NCI-H1694 treated with DMSO at 0.1 percent for 48 hours (cell line): ENCODE measurements around the gene CAMSAP1.

Experiments used
- DNase-seq: peaks from one replicate; lab custom pipeline; 2025; lab: John Stamatoyannopoulos, UW

CAMSAP1 gene

DNA sequence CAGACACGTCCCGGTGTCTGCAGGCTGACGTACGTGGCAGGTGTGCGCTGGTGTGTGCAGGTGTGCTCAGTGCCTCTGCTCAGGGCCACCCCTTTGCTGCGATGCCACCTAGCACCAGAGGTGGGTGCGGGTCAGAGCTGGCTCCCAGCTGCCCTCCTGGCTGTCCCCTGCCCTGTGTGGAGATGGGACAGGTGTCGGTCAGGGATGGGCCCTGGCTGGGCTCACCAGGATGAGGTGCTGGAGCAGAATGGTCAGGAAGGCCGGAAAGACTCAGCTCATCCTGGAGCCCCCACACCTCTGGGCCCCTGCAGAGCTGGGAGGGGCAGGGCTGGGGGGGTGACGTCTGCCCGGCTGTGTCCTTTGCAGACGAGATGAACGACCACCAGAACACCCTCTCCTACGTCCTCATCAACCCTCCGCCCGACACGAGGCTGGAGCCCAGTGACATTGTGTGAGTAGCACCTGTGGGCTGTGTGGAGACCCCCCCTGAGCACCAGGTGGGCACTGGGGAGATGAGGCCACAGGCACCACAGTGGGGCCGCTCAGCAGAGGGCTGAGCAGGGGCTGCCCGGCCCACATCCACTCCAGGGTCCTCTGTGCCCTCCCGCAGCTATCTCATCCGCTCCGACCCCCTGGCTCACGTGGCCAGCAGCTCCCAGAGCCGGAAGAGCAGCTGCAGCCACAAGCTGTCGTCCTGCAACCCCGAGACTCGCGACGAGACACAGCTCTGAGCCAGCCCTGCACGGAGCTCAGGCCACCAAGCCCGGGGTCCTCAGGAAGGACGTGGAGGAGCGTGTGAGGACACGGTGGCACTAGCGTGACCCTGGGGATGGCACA is 115.7 kb downstream of the CAMSAP1 start:
- peak; percentile 2 for DNase-seq

DNA sequence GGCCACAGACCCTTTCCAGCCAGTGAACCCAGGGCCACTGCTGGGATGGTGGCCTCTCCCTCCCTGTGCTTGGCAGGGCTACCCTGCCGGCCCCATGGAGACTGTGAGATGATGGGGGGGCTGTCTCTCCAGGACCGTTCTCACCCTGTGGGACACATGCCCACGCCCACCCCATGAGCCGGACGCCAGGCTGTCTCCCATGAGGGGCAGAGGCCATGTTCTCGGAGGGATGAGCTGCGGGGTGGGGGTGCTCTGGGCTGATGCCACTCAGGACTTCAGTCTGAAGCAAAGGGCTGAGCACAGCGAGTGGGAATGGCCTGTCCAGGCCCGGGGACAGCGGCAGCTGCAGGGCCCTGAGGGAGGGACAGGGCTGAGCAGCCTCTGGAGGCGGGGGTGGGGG is 116.5 kb downstream of the CAMSAP1 start:
- no peak for DNase-seq

DNA sequence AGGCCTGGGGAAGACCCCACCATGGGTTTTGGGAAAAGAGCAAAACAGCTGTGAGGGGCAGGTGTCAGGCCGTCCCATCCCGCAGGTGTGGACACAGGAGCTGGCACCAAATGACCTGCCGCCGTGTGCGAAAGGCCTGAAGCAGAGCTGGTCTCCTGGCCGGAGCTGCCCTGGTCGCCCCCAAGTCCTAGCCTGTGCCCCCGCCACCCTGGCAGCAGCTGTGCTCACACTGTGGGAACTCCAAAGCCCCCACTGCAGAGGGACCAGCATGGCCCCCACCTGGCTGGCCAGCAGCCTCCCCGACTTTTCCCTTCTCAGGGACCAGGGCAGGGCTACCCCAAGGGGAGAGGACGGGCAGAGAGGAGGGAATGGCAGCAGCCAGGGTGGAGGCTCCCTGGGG is 117.0 kb downstream of the CAMSAP1 start:
- no peak for DNase-seq

DNA sequence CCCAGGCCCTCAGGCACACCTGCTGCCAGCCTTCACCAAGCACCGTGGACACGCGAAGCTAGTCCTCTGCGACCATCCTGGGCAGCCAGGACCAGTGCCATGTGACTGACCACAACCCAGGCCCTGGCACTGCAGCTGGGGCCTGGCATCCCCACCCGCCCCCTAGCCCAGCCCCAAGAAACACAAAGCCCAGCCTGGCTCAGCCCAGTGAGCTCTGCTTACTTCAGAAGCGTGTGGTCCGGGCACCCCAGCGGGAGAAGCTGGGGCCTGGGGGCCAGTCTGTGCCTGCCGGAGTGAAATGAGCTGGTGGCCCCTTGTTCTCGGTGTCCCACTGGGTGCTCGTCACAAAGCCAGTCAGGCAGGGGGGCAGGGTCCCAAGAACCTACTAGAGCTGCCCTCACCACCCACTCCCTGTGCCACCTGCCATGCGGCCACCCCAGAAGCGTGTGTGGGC is 117.5 kb downstream of the CAMSAP1 start:
- DNase-seq: no peak

DNA sequence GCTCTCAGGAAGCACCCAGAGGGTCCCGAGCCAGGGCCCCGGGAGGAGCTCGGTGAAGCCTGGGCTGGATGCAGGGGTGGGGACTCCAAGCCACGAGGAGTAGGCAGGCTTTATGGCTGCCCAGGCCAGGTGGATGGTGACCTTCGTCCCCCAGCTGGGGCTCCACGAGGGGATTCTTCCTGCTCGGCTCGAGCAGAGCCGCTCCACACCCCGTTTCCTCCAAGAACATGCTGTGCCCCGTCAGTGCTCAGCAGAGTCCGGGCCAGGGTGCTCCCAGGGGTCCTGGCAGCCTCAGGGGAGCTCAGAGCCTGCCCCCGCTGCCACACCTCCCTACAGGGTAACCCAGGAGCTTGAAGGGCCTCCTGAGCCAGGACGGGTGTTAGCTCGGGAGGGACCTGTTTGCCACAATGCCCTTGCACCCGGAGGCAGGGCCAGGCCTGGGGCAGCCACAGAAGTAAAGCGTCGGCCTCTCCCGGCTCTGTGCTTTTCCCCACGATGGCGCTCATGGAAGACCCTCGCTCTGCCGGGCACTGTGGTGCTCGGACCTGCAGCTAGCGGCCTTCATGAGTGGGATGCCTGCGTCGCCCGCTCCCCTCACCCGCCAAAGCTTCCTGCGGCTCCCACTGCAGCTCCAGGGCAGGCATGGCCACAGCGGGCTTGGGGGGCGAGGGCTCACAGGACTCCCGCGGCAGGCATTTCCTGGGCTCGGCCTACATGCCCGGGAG is 118.6 kb downstream of the CAMSAP1 start:
- no peak for DNase-seq

DNA sequence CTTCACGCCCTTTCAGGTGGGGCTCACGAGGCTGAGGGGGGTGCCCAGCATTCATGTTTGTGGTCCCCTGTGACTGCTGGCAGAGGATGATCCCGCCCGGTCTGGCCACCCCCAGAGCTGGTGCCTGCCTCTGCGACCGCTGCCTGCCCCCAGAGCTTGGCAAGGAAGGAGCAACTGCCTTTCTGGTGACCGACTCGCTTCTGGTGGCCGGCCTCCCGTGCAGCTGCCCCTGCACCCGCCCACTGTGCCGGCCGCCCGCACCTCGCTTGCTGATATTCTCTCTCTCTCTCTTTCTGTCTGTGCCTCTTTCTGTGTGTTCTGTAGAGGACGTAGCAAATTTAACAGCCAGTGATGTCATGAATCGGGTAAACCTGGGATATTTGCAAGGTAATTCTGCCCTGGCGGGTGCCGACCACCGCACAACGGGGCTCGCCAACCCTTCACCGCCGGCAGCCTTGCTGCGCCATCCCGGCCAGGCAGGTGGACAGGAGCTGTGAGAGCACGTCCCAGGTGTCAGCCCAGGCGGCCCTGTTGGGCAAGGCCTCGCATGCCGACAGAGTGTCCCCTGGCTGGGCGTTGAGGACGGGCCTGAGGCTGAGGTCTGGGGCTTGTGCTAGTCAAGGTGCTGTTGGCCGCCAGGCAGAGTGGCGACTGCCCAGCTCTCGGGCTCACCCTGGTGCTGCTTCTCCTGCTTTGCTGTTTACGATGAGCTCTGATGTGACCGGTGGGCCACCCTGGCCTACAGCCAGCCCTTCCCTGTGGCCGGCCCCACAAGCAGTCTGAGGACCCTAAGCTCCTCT is 119.4 kb downstream of the CAMSAP1 start:
- no peak for DNase-seq

DNA sequence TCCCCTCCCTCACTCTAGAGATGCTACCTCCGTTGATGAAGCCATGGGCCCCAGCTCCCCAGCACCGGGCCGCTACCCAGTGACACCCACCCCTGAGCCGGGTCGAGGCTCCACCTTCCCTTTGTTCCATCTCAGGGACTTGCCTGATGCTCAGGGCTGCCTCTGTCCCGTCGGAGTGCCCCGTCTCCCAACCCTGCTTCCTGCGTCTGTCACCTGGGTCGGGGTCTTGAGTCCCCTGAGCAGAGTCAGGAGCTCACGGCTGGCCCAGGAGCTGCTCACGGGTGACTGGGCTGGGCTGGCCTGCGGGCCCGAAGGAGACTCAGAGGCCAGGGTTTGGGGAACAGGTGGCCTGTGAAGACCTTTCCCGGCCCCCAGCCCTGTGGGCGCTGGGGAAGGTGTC is 120.0 kb downstream of the CAMSAP1 start:
- no peak for DNase-seq

DNA sequence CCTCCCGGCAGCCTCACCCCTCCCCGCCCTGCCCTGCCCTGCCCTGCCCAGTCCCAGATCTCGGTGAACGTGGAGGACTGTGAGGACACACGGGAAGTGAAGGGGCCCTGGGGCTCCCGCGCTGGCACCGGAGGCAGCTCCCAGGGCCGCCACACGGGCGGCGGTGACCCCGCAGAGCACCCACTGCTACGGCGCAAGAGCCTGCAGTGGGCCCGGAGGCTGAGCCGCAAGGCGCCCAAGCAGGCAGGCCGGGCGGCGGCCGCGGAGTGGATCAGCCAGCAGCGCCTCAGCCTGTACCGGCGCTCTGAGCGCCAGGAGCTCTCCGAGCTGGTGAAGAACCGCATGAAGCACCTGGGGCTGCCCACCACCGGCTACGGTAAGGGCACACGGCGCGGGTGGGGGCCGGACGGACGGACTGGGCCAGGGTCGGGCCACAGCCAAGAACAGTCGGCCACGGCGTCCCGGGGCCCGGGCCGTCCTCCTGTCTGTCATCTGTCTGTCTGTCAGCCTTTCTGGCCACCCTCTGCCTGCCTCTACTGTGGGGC is 121.1 kb downstream of the CAMSAP1 start:
- no peak for DNase-seq

DNA sequence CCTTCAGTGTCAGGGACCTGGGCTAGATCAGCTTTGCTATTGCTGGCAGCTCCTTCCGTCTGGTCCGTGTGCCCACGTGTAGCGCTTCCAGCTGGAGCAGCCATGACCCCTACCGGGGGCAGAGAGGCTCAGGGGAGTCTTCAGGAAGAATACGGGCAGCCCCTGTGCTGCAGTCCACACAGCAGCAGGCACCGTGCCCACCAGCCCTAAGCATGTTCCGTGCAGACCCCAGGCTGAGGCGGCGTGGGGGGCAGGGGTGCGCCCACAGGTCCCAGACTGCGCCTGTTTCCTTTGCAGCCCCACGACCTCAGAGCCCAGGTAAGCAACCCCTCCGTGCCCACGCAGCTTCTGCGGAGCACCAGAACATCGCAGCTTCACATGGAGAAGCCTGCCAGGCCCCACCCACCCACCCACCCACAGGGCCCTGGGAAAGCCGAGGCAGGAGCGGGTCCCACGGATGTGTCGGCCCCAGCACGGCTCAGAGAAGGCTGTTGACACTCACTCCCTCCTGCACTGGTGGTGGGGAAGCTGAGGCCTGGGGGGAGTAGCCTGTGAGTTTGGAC is 122.3 kb downstream of the CAMSAP1 start:
- DNase-seq: no peak

DNA sequence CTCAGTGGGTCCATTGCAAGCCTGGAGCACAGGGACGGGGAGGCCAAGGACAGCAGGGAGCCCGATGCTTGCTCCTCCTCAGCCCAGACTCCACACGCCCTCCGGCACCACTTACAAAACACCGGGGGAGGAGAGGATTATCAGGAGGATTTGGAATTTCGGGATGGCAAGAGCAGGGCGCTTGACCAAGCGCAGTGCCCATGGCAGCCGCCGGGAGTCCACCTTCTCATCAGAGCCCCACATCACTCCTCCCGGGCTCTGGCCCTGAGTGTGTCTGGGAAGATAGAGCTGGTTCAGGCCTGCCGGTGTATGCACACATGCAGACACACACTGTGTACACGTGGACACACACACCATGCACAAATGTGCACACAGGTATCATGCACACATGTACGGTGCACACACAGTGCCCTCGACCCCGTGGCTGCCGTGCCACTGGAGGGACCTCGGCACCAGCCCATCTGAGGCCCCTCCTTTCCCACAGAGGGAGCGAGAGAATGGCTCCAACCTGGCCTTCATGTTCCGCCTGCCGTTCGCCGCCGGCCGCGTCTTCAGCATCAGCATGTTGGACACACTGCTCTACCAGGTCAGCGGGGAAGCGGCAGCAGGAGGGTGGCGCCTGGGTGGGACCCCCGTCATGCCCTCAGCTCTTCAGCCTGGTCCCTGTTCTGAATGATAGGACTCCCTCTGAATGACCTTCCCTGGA is 123.7 kb downstream of the CAMSAP1 start:
- DNase-seq: no peak

DNA sequence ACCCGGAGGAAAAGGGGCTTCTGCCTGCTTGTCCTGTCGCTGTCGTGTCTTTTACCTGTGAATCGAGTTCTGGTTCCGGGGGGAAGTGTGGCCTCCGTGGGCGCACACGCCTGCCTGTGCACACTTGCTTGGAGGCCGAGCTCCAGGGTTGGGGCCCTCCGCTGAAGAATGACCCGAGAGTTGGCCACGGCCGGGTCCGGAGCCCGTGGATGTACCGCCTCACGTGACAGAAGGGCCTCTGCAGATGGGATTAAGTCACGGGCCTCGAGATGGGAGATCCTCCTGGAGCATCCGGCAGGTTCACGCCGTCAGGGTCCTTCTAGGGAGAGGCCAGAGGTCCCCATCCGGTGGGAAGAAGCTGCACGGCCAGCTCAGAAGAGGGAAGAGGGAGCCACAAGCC is 124.4 kb downstream of the CAMSAP1 start:
- DNase-seq: no peak

DNA sequence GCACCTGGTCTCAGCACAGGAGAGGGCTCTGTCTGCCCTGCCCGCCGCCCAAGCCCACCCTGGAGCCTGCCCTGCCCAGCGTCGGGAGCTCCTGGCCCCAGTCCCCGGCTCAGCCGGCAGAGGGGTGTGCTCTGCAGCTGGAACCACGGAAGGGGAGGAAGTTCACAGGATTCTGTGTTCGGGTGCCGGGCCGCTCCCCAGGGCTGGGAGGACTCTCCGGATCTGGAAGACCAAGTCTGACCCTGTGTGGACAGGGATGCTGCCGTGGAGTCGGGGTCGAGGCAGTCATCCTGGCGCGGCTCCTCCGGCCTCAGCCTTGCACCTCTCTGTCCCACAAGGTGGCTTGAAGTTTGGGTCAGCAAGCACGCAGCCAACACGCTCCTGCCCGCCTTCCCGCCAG is 126.7 kb downstream of the CAMSAP1 start:
- no peak for DNase-seq

DNA sequence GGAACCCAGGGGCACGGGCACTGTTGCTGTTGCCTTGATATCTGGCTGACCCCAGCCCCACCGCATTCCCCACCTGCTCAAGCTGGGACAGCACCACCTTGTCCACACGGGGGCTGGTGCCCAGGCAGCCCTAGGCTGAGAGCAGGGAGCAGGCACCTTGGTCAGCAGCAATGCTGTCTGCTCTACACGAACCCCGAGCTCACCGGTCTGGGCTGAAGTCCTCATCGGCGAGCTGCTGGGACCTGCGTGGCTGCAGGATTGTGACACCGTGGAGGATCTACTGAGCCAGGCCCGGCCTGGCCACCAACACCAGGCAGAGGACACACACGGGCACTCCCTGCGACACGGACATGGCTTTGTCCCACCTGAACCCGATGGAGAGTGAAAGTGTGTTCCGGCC is 127.3 kb downstream of the CAMSAP1 start:
- no peak for DNase-seq

DNA sequence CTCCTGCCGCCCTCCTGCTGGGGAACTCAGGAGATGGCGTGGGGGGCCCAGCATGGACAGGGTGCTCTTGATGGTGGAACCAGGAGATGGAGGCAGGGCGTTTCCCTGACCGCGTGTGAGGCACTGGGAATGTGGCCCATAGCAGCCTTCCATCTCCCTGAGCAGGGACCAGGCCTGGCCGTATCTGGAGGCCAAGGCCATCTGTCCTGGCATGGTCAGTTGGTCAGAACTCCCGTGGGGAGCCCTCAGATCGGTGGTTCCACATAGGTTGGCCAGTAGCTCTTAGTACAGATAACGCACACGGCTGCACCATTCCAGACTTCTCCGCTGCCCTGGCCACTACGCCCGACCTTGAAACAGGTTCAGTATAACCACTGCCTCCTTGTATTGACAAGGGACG is 127.8 kb downstream of the CAMSAP1 start:
- no peak for DNase-seq

DNA sequence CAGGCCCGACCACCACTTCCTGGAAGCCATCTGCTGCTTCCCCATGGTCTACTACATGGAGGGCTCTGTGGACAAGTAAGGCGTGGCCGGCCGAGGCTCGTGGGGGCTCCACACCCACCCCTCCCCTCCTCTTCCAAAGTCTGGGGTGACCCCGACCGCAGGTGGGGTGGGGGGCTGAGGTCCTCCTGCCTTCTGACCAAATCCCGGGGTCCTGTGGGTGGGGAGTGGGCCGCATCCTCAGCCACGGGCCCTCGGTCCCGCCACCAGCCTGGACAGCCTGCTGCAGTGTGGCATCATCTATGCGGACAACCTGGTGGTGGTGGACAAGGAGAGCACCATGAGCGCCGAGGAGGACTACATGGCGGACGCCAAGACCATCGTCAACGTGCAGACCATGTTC is 128.9 kb downstream of the CAMSAP1 start:
- no peak for DNase-seq

DNA sequence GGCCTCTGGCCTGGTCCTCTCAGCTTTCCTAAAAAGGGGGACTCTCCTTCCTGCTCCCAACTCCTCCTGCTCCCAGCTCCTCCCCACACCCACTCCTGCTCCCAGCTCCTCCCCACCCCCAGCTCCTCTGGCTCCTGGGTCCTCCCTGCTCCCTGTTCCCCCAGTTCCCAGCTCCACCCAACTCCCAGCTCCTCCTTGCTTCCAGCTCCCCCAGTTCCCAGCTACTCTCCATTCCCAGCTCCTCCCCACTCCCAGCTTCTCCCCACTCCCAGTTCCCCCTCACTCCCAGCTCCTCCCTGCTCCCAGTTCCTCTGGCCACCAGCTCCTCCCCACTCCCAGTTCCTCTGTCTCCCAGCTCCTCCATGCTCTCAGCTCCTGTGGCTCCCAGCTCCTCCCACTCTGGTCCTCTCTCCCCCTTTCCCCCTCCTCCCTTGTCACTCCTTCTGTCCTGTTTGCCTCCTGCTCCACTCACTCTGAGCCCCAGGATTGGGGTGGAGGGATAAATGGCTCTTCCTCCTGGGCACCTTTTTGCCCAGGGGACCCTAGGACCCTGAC is 129.6 kb downstream of the CAMSAP1 start:
- no peak for DNase-seq

DNA sequence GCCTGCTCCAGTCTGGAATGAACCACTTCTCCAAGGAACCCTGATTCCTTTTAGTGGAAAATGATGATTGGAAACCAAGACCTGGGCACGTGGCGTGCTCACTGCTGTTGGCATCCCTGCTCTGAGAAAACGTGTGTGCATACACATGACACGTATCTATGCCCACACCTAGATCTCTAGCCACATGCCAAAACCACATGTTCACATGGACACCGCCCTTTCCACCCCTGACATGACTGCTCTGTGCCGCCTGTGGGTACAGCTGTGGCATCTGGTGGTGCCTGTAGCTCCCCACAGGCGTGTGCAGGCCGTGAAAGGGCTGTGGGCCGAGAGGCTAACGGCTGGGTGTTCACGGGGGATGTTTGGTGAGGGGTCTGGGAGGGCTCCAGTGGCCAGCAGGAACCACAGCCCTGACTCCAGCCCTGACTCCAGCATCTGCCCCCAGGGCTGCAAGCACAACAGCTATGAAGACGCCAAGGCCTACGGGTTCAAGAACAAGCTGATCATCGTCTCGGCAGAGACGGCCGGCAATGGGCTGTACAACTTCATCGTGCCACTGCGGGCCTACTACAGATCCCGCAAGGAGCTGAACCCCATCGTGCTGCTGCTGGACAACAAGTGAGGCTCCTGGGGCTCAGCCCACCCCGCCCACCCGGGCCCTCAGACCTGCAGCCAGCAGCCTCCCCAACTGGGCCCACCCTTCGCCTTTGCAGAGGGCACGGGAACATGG is 130.3 kb downstream of the CAMSAP1 start:
- no peak for DNase-seq

DNA sequence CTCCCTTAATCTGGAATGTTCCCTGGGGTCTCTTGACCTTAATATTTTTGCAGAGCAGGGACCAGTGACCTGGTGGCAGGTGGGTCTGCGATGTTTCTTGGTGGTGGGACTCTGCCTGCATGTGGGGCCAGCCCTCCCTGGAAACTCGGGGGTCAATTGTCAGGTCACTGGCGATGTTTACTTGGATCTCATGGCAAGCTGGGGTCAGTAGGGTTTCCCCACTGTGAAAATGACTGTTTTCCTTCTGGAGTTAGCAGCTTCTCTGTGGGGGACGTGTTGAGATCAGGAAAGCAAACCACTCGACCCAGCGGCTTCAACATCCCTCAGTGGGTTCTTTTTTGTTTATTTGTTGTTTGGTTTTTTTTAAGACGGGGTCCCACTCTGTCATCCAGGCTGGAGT is 131.4 kb downstream of the CAMSAP1 start:
- no peak for DNase-seq

DNA sequence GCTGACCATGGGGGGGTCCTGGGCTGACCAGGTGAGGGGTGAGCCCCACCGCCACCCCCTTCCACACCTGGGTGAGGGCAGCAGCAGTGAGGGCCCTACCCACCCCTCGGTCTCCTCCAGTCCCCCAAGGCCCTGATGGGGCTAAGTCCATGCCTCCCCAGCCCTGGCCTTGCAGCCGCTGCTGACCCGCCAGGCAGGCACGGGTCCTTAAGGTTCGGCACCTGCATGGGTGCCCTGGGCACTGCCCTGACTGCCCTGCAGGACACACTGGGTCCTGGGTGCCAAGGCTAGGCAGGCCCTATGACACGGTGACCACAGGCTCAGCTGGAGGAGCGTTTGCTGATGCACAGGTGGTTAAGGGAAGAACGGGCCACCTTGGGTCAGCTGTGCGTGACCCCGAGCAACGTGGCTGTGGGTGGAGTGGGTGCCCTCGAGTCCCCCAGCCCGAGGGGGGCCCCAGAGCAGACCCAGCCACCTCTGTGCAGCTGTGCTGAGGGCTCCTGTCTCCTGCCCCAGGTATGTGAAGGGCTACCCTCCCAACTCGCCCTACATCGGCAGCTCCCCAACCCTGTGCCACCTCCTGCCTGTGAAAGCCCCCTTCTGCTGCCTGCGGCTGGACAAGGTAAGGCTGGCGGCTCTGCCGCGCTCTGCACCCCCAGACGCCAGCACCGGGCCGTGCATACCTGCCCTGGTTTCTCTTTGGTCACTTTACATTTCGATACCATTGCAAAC is 132.4 kb downstream of the CAMSAP1 start:
- DNase-seq: no peak
